GM06990 (cell line): ENCODE results near the gene BRWD1.

Experiments
- DNase-seq: peaks from one replicate; pipeline ENCODE4 v3.0.0-alpha.2; 2011; ENCODE audit not compliant: insufficient read length; ENCODE audit errors: extremely low read depth
- H3K27me3 ChIP-seq: replicated peaks from 2 replicates; pipeline ENCODE4 v1.6.0; 2011; ENCODE audit warnings: low read length; ENCODE audit not compliant: control insufficient read depth, insufficient read depth
- H3K36me3 ChIP-seq: 2 replicates; pipeline ENCODE4 v1.5.1; 2011; ENCODE audit warnings: low read length; ENCODE audit not compliant: control insufficient read depth, insufficient read depth
- H3K4me3 ChIP-seq: replicated peaks from 2 replicates; pipeline ENCODE4 v1.5.1; 2011; ENCODE audit warnings: low read depth, mild to moderate bottlenecking, control low read depth, low read length
- TF ChIP-seq, protein P1 (sequence below): IDR thresholded peaks from 2 replicates; pipeline ENCODE4 v1.5.1; 2011; ENCODE audit warnings: low read length, control low read depth, mild to moderate bottlenecking, inconsistent platforms; ENCODE audit not compliant: insufficient read depth, poor library complexity, severe bottlenecking

Gene BRWD1

DNA sequence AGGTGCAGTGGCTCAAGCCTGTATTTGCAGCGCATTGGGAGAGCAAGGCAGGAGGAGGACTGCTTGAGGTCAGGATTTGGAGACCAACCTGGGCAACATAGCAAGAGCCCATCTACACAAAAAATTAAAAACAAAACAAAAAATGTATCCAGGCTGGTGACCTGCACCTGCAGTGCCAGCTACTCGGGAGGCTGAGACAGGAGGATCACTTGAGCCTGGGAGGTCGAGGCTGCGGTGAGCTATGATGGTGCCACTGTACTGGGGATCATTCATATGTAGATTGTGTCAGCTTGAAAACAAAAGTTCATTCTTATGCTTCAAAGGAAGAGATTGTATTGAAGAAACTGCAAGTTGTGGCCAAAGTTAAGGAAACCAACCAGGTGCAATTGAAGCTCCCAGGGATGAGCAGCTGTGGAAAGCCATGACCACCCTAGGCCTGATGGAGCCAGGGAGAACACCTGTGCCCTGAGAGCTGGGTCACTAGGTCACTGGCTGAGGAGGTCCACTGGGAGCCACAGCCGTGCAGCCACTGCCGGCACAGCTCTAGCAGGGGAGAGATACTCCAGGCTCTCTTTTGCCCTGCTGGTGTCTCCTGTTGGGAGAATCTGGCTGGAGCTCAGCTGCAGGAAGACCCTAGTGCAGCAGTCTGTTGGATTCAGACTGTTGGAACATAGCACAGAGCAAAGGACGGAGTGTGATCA lies 13.3 kb upstream of the BRWD1 start:
- no peak for DNase-seq
- H3K36me3 ChIP-seq, result no peaks in the 10 kb centered on the region
- TF ChIP-seq, protein P1, sequence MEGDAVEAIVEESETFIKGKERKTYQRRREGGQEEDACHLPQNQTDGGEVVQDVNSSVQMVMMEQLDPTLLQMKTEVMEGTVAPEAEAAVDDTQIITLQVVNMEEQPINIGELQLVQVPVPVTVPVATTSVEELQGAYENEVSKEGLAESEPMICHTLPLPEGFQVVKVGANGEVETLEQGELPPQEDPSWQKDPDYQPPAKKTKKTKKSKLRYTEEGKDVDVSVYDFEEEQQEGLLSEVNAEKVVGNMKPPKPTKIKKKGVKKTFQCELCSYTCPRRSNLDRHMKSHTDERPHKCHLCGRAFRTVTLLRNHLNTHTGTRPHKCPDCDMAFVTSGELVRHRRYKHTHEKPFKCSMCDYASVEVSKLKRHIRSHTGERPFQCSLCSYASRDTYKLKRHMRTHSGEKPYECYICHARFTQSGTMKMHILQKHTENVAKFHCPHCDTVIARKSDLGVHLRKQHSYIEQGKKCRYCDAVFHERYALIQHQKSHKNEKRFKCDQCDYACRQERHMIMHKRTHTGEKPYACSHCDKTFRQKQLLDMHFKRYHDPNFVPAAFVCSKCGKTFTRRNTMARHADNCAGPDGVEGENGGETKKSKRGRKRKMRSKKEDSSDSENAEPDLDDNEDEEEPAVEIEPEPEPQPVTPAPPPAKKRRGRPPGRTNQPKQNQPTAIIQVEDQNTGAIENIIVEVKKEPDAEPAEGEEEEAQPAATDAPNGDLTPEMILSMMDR, result no peak
- no peak overlapping the region for H3K4me3 ChIP-seq
- no peaks in the 10 kb centered on the region for H3K27me3 ChIP-seq

- Histone ChIP-seq H3K27me3 (no peaks in the 10 kb centered on the region), H3K36me3 (no peaks in the 10 kb centered on the region), H3K4me3 (no peak overlapping the region)
- DNase-seq, result no peak
- TF ChIP-seq, protein P1, result no peak
Observed at GRCh38 chr21:39325458-39325857, 12.0 kb upstream of the BRWD1 start.

- no peak for DNase-seq
- TF ChIP-seq, protein P1, result no peak
- H3K27me3 ChIP-seq, result no peaks in the 10 kb centered on the region
- no peaks in the 10 kb centered on the region for H3K36me3 ChIP-seq
- no peak overlapping the region for H3K4me3 ChIP-seq
Observed at GRCh38 chr21:39321424-39321823, 8.0 kb upstream of the BRWD1 start.

- no peak overlapping the region for H3K4me3 ChIP-seq
- DNase-seq, result no peak
- TF ChIP-seq, protein P1, result no peak
- no peaks in the 10 kb centered on the region for H3K27me3 ChIP-seq
- no peaks in the 10 kb centered on the region for H3K36me3 ChIP-seq
Observed at GRCh38 chr21:39319814-39320332, 6.4 kb upstream of the BRWD1 start.

DNA sequence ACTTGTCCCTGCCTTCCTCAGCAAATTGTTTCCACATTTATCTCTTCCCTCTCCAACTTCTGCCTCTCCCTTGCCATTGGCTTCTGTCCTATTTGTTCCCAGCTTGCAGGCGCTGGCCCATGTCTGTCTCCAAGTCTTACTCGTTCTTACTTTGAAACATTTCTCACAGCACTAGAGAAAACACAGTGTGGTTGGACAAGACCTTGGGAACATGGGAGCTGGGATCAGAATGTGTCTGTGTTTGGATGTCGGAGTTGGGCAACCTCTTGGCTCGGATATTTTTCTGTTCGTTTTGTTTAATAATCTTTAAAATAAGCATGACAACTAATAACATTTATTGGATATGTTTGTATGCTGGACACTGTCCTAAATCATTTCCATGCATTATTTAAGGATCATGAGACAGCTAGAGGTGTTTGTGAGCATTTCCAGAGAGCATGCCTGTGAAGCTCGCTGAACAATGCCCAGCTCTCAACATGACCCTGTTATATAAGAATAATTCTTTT lies 5.9 kb upstream of the BRWD1 start:
- H3K36me3 ChIP-seq, result no peaks in the 10 kb centered on the region
- no peaks in the 10 kb centered on the region for H3K27me3 ChIP-seq
- no peak overlapping the region for H3K4me3 ChIP-seq
- TF ChIP-seq, protein P1, result no peak
- no peak for DNase-seq
